Measurements from ENCODE around the gene CHMP1B. TPM values are rescaled to one million over a fixed set of nuclear protein-coding genes. Genes with fewer than 3 reads are reported as not detected.

The CHMP1B gene
- total RNA-seq, 1 experiment from 2014 or later, result 38.7 TPM

- Histone ChIP-seq H2BK5ac (ENCODE audit: insufficient read length, low read length) (no peak overlapping the region), H2BK20ac (ENCODE audit: low read depth, low read length, poor library complexity, severe bottlenecking) (no peak overlapping the region), H3K4me2 (ENCODE audit: insufficient read depth, insufficient read length, low read length) (no peak overlapping the region), H2BK15ac (ENCODE audit: low read depth, low read length) (no peak overlapping the region), H2AFZ (ENCODE audit: low read length) (no peak overlapping the region), H2BK12ac (ENCODE audit: insufficient read length, low read depth, low read length) (no peak overlapping the region), H3K27me3 (ENCODE audit: insufficient read depth, low read length) (no peaks in the 10 kb centered on the region), H3K9me3 (ENCODE audit: control insufficient read depth, low read depth, low read length) (no peaks in the 10 kb centered on the region), H3K79me2 (ENCODE audit: insufficient read depth, low read length) (no peaks in the 10 kb centered on the region), H3K79me1 (ENCODE audit: insufficient read depth, low read depth, low read length, poor library complexity, severe bottlenecking) (no peaks in the 10 kb centered on the region), H2AK5ac (ENCODE audit: insufficient read length, low read length) (no peak overlapping the region), H3K56ac (ENCODE audit: insufficient read length, low read depth, low read length) (no peak overlapping the region), H4K91ac (ENCODE audit: insufficient read length, low read depth, low read length) (no peak overlapping the region), H2BK120ac (ENCODE audit: low read depth, low read length, poor library complexity, severe bottlenecking) (no peak overlapping the region), H3K4ac (ENCODE audit: low read depth, low read length) (no peak overlapping the region), H3T11ph (ENCODE audit: low read length) (no peak overlapping the region), H3K4me1 (ENCODE audit: insufficient read depth, low read length) (peaks cover 8% of the 10 kb centered on the region; the same call in 1 of the 2 replicates), H4K8ac (replicated peaks; ENCODE audit: insufficient read length, low read depth, low read length) (no peak overlapping the region), H3K9ac (ENCODE audit: extremely low read depth, insufficient read length, low read length) (no peak overlapping the region), H3K27ac (ENCODE audit: insufficient read length, low read depth, low read length) (no peak overlapping the region), H4K20me1 (ENCODE audit: control insufficient read depth, insufficient read depth, insufficient read length) (no peaks in the 10 kb centered on the region), H3K18ac (ENCODE audit: insufficient read length, low read depth, low read length) (no peak overlapping the region), H3K23me2 (ENCODE audit: insufficient read length, low read depth, low read length, poor library complexity, severe bottlenecking) (no peaks in the 10 kb centered on the region), H4K5ac (ENCODE audit: insufficient read length, low read depth, low read length) (no peak overlapping the region), H3K23ac (ENCODE audit: insufficient read length, low read depth, low read length) (no peak overlapping the region), H3K14ac (ENCODE audit: insufficient read depth, low read length) (no peak overlapping the region)
- DNase-seq, result no peak
- peak overlapping the region in 2 of 3 experiments; percentile 39 to 79; a peak in 2 of 7 replicates for H3K27ac Mint-ChIP-seq
- H3K36me3 Mint-ChIP-seq (ENCODE audit: insufficient read depth in 1 of 3, low read depth in 3 of 3), result peaks cover 0 to 4% (median 0%) of the 10 kb centered on the region in 3 experiments; a peak in 2 of 7 replicates
- no peak for TF ChIP-seq CTCF (conservative IDR thresholded peaks at IDR 0.05)
- H3K4me3 Mint-ChIP-seq, result no peak overlapping the region
- 0 out of 5 replicates have a peak, but pooled peaks cover 0 to 3% of the 10 kb centered on the region in 2 experiments for H3K9me3 Mint-ChIP-seq
- no peaks in the 10 kb centered on the region for H3K27me3 Mint-ChIP-seq (ENCODE audit: low read depth)
- H3K4me1 Mint-ChIP-seq, result peaks cover 27 to 37% of the 10 kb centered on the region in 2 experiments
- WGBS (ENCODE audit: extremely low coverage, insufficient read length, low lambda C conversion rate), result no CpG with 5 or more reads among the region's 5 CpGs
Measured at GRCh38 chr18:11823545-11823944, 27.7 kb upstream of the CHMP1B start.
